Panc1 (cell line): ENCODE measurements around the gene SCOC. TPM values are rescaled to one million over a fixed set of nuclear protein-coding genes. Genes with fewer than 3 reads are reported as not detected.

ENCODE experiments used
- ATAC-seq: fragments of 200-7000 bp; cut with Tn5 transposase; 2 replicates; pipeline ENCODE4 v1.9.1; 2020; ENCODE audit warnings: mild to moderate bottlenecking, moderate library complexity
- BruUV-seq: library from RNA; stranded (reverse); fragments of 400-500 nt; replicated peaks from 2 replicates; lab custom pipeline; 2021; lab: Mats Ljungman, UMichigan
- CTCF ChIA-PET: fragments of 300-600 bp; sonication (Branson Sonifier 250); formaldehyde crosslinking; loops from one replicate; lab custom pipeline; 2022; ENCODE audit warnings: antibody characterized with exemption; lab: Charles Lee
- POLR2A ChIA-PET: fragments of 300-600 bp; sonication (Branson Sonifier 250); formaldehyde crosslinking; loops from one replicate; lab custom pipeline; 2022; ENCODE audit warnings: antibody characterized with exemption; lab: Charles Lee
- DNase-seq: peaks from one replicate; pipeline ENCODE4 v3.0.0-alpha.2; 2010; ENCODE audit warnings: low read depth, low spot score
- H3K27ac ChIP-seq: 2 replicates; pipeline ENCODE4 v1.5.1; 2011; ENCODE audit warnings: mild to moderate bottlenecking, low read length, inconsistent platforms
- H3K27me3 ChIP-seq: fragments of 200-500 bp; sonication (Bioruptor generic); 2 replicates; pipeline ENCODE4 v1.6.0; 2014; ENCODE audit warnings: low read length, inconsistent platforms; ENCODE audit not compliant: control insufficient read depth, insufficient read depth
- H3K36me3 ChIP-seq: fragments of 200-500 bp; sonication (Bioruptor generic); 2 replicates; pipeline ENCODE4 v1.5.1; 2014; ENCODE audit warnings: inconsistent platforms, mild to moderate bottlenecking, low read length, moderate library complexity; ENCODE audit not compliant: control insufficient read depth, insufficient read depth
- H3K4me1 ChIP-seq: 2 replicates; pipeline ENCODE4 v1.5.1; 2011; ENCODE audit warnings: inconsistent platforms, mild to moderate bottlenecking, low read length, moderate library complexity; ENCODE audit not compliant: control insufficient read depth, insufficient read depth
- H3K4me3 ChIP-seq, 2 experiments: 2 replicates each; pipeline ENCODE4 v1.5.1; 2011 to 2012; ENCODE audit warnings: low read depth in 2 of 2, low read length in 2 of 2, mild to moderate bottlenecking in 2 of 2, inconsistent platforms in 1 of 2, moderate library complexity in 1 of 2
- H3K9me3 ChIP-seq: fragments of 200-500 bp; sonication (Bioruptor generic); 2 replicates; pipeline ENCODE4 v1.5.1; 2014; ENCODE audit warnings: low read depth, mild to moderate bottlenecking, inconsistent platforms, low read length, moderate library complexity; ENCODE audit not compliant: control insufficient read depth, insufficient read depth
- CTCF ChIP-seq: fragments of 450-650 bp; IDR thresholded peaks from 2 replicates; pipeline ENCODE4 v1.5.1; 2017; ENCODE audit warnings: mild to moderate bottlenecking
- POLR2AphosphoS5 ChIP-seq: IDR thresholded peaks from 2 replicates; pipeline ENCODE4 v1.6.1; 2012; ENCODE audit warnings: mild to moderate bottlenecking, low read depth, low read length, moderate library complexity
- REST ChIP-seq, 2 experiments: IDR thresholded peaks; 2 replicates each; pipeline ENCODE4 v1.6.1; 2011 to 2012; ENCODE audit warnings: low read depth in 2 of 2, control low read depth in 1 of 2, low read length in 1 of 2, mild to moderate bottlenecking in 1 of 2, moderate library complexity in 1 of 2; ENCODE audit not compliant: insufficient read depth in 1 of 2
- SIN3A ChIP-seq: IDR thresholded peaks from 2 replicates; pipeline ENCODE4 v1.6.1; 2012; ENCODE audit warnings: low read depth, mild to moderate bottlenecking, low read length, moderate library complexity, borderline replicate concordance; ENCODE audit not compliant: insufficient read depth
- TCF7L2 ChIP-seq: IDR thresholded peaks from 2 replicates; pipeline ENCODE4 v1.6.1; 2011; ENCODE audit warnings: mild to moderate bottlenecking, low read depth, low read length, inconsistent platforms
- in situ Hi-C: cut with HindIII; loops from 2 replicates; pipeline ENCODE4 v1.10.0; 2016; ENCODE audit warnings: low sequenced_read_pairs, low pct_unique_long_range_greater_than_20kb
- intact Hi-C: fragments of 100-400 bp; cut with micrococcal nuclease; formaldehyde crosslinking; loops from one replicate; pipeline ENCODE4 v1.10.0; 2022; ENCODE audit not compliant: unreplicated experiment
- total RNA-seq: library from RNA; stranded (reverse); gene quantifications from one replicate; pipeline ENCODE4 v1.2.1, GENCODE V29; 2021; ENCODE audit not compliant: unreplicated experiment

SCOC gene
- total RNA-seq, 1 experiment from 2014 or later = 30.2 TPM

DNA sequence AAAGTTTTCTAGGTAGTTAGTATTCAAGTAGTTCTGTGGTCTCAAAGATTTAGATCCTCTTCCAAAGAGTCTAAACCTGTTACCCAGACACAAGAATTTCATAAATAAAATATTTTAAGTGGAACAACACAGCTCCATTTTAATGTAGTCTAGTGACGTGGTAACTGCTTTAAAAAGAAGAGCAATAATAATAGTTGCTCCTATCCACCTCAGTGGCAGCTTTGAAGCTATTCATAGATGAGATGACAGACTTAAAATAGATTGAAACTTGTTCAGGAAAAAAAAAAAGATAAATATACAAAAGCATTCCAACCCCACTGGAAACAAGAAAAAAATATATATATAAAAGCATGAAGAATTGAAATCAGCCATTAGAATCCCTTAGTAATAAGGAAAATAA is 14.6 kb downstream of the SCOC start:
- DNase-seq (no peak), ATAC-seq (no peak)
- H3K4me1 ChIP-seq = no peaks in the 10 kb centered on the region
- ChIA-PET CTCF (no interaction called here), POLR2A (no interaction called here)
- H3K4me3 ChIP-seq = no peak overlapping the region
- TF ChIP-seq REST (IDR thresholded peaks at IDR 0.05; ENCODE audit: insufficient read depth in 1 of 2, low read depth in 2 of 2, low read length in 1 of 2) (no peak), TCF7L2 (no peak), SIN3A (no peak), CTCF (no peak), POLR2AphosphoS5 (no peak)
- no TSS peak for BruUV-seq
- no peaks in the 10 kb centered on the region for H3K27me3 ChIP-seq
- intact Hi-C loops = no loop called here
- in situ Hi-C loops = no loop called here
- no peaks in the 10 kb centered on the region; the same call in 1 of the 2 replicates for H3K36me3 ChIP-seq
- H3K9me3 ChIP-seq = no peaks in the 10 kb centered on the region
- no peak overlapping the region for H3K27ac ChIP-seq

DNA sequence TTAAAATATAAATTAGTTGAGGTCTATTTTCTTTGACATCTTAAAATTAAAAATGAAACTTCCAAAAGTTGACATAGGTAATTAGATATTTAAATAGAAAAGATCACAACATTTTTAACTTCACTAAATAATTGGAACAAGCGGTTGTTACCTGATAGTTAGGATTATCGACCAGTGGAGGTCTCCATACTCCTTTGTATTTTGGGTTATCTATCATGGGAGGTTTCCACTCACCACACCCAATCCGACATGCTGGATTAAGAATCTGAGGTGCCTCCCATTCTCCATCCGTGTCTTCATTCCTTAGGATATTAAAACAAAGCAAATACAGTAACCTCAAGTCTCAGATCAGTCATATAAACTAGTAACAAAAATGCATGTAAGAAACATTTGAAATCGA is 22.2 kb downstream of the SCOC start:
- no TSS peak for BruUV-seq
- Histone ChIP-seq H3K36me3 (no peaks in the 10 kb centered on the region), H3K4me3 (no peak overlapping the region), H3K27me3 (no peaks in the 10 kb centered on the region), H3K4me1 (no peaks in the 10 kb centered on the region), H3K27ac (no peak overlapping the region), H3K9me3 (no peaks in the 10 kb centered on the region)
- ChIA-PET CTCF (no interaction called here), POLR2A (no interaction called here)
- intact Hi-C loops (no loop called here), in situ Hi-C loops (no loop called here)
- no peak for DNase-seq
- no peak for ATAC-seq
- TF ChIP-seq REST (IDR thresholded peaks at IDR 0.05; ENCODE audit: insufficient read depth in 1 of 2, low read depth in 2 of 2, low read length in 1 of 2) (no peak), TCF7L2 (no peak), CTCF (no peak), SIN3A (no peak), POLR2AphosphoS5 (no peak)
